SK-N-SH (cell line): Measurements from ENCODE around the gene ABL2.

Experiments
- CHD2 ChIP-seq: fragments of 150-350 bp; IDR thresholded peaks from 2 replicates; pipeline ENCODE4 v1.6.1; 2018; ENCODE audit warnings: low read length; ENCODE audit not compliant: partially characterized antibody
- EP300 ChIP-seq, 2 experiments: IDR thresholded peaks; 2 replicates each; pipeline versions ENCODE4 v1.4.0 to v1.6.1; 2012; ENCODE audit warnings: borderline replicate concordance in 1 of 2, low read depth in 1 of 2, low read length in 1 of 2
- EZH2phosphoT487 ChIP-seq: fragments of 200-600 bp; sonication (generic); IDR thresholded peaks from 2 replicates; pipeline ENCODE4 v1.6.1; 2017; ENCODE audit warnings: low read depth, mixed run types, mild to moderate bottlenecking, antibody characterized with exemption, moderate library complexity, borderline replicate concordance
- IRF3 ChIP-seq: fragments of 150-350 bp; IDR thresholded peaks from 2 replicates; pipeline ENCODE4 v1.6.1; 2016; ENCODE audit warnings: mild to moderate bottlenecking, low read depth, low read length
- MXI1 ChIP-seq: IDR thresholded peaks from 2 replicates; pipeline ENCODE4 v1.6.1; 2012; ENCODE audit warnings: mild to moderate bottlenecking, low read depth, low read length, improper control_type of control experiment
- NFIC ChIP-seq: IDR thresholded peaks from 2 replicates; pipeline ENCODE4 v1.4.0; 2012; ENCODE audit warnings: borderline replicate concordance
- POLR2AphosphoS5 ChIP-seq: IDR thresholded peaks from 2 replicates; pipeline ENCODE4 v1.6.1; 2012; ENCODE audit warnings: low read depth, low read length
- RAD21 ChIP-seq: IDR thresholded peaks from 2 replicates; pipeline ENCODE4 v1.6.1; 2012; ENCODE audit warnings: mild to moderate bottlenecking, low read length
- RCOR1 ChIP-seq: fragments of 150-350 bp; IDR thresholded peaks from 2 replicates; pipeline ENCODE4 v1.6.1; 2017; ENCODE audit warnings: antibody characterized with exemption, low read length
- SIN3A ChIP-seq: IDR thresholded peaks from 2 replicates; pipeline ENCODE4 v1.6.1; 2012; ENCODE audit warnings: low read depth, mild to moderate bottlenecking, low read length, moderate library complexity, borderline replicate concordance
- TAF1 ChIP-seq: IDR thresholded peaks from 2 replicates; pipeline ENCODE4 v1.6.1; 2012; ENCODE audit warnings: low read depth, mild to moderate bottlenecking, low read length, moderate library complexity, borderline replicate concordance
- TF ChIP-seq, protein P1 (sequence below): fragments of 200-600 bp; sonication (generic); IDR thresholded peaks from 2 replicates; pipeline ENCODE4 v1.6.1; 2017; ENCODE audit warnings: antibody characterized with exemption, mild to moderate bottlenecking, moderate library complexity
- TF ChIP-seq, protein P2 (sequence below): IDR thresholded peaks from 2 replicates; pipeline ENCODE4 v1.4.0; 2012; ENCODE audit warnings: low read depth, borderline replicate concordance

DNA sequence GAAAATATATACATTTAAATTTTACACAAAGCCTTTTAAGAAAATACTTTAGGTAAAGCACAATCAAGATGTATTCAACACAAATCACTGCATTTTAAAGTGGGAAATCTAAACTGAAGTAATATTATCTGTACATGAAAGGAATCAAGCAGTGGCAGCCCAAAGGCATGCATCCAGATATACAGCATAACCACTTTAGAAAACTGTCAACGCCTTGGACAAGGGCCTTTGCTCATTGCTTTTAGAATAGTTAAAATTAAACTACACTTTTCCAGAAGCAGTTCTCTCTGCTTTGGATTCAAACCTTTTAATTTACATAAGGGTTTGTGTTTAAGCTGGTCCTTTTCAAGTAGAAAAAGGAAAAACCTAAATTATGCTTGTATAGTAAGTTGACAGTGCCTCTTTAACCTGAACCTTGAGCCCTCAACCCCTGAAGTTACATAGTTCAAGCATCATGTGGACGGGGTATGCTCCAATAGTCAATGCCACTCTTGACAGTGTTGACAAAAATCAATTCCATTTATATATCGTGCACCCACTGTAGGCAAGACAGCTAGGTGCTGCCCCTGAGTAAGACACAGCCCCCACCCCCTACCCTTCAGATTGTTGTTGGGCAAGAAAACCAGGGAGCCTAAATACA is 124.7 kb downstream of the ABL2 start:
- TF ChIP-seq, protein P1, sequence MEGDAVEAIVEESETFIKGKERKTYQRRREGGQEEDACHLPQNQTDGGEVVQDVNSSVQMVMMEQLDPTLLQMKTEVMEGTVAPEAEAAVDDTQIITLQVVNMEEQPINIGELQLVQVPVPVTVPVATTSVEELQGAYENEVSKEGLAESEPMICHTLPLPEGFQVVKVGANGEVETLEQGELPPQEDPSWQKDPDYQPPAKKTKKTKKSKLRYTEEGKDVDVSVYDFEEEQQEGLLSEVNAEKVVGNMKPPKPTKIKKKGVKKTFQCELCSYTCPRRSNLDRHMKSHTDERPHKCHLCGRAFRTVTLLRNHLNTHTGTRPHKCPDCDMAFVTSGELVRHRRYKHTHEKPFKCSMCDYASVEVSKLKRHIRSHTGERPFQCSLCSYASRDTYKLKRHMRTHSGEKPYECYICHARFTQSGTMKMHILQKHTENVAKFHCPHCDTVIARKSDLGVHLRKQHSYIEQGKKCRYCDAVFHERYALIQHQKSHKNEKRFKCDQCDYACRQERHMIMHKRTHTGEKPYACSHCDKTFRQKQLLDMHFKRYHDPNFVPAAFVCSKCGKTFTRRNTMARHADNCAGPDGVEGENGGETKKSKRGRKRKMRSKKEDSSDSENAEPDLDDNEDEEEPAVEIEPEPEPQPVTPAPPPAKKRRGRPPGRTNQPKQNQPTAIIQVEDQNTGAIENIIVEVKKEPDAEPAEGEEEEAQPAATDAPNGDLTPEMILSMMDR, result no peak
- TF ChIP-seq EZH2phosphoT487, result no peak
- no peak for TF ChIP-seq TAF1
- no peak for TF ChIP-seq CHD2
- no peak for TF ChIP-seq EP300 (IDR thresholded peaks at IDR 0.05; ENCODE audit: borderline replicate concordance in 1 of 2, low read depth in 1 of 2, low read length in 1 of 2)
- TF ChIP-seq, protein P2, sequence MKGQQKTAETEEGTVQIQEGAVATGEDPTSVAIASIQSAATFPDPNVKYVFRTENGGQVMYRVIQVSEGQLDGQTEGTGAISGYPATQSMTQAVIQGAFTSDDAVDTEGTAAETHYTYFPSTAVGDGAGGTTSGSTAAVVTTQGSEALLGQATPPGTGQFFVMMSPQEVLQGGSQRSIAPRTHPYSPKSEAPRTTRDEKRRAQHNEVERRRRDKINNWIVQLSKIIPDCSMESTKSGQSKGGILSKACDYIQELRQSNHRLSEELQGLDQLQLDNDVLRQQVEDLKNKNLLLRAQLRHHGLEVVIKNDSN, result no peak
- TF ChIP-seq RAD21, result no peak
- no peak for TF ChIP-seq RCOR1
- no peak for TF ChIP-seq MXI1
- no peak for TF ChIP-seq POLR2AphosphoS5
- no peak for TF ChIP-seq NFIC
- no peak for TF ChIP-seq IRF3
- TF ChIP-seq SIN3A, result no peak
